SKM-1 (cell line): Measurements from ENCODE around the gene RTL9.
"Not testable (repeated sequence)": the region's sequence is repeated elsewhere in the genome, so short reads cannot be mapped to it uniquely, and the experiment has no call there.

Experiments used
- DNase-seq: peaks from one replicate; lab custom pipeline; 2025; ENCODE audit not compliant: unreplicated experiment; lab: John Stamatoyannopoulos, UW

RTL9 gene

GRCh38 chrX:110404376-110404775 is 45.7 kb downstream of the RTL9 start:
- no peak for DNase-seq

DNA sequence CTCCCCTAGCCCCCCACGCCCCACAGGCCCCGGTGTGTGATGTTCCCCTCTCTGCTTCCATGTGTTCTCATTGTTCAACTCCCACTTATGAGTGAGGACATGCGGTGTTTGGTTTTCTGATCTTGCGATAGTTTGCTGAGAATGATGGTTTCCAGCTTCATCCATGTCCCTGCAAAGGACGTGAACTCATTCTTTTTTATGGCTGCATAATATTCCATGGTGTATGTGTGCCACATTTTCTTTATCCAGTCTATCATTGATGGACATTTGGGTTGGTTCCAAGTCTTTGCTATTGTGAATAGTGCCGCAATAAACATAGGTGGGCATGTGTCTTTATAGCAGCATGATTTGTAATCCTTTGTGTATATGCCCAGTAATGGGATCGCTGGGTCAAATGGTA is 47.6 kb downstream of the RTL9 start:
- not testable (repeated sequence) for DNase-seq

DNA sequence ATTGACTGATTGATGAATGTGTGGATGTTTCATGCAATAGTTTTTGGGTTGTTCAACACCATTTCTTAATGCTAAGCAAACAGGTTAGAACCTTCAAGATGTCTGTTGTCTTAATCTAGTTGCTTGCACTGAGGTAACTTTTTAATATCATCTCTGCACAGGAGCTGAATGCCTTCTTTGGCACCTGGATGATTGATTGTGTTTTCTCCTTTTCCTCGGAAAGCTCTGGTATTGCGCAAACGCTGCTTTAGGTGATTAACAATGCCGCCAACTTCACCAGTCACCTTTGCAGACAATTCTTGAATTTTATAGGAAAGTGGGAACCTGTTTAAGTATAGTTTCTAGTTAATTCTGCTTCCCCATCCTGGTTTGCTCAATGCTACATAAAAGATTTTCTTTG is 48.2 kb downstream of the RTL9 start:
- no peak for DNase-seq

DNA sequence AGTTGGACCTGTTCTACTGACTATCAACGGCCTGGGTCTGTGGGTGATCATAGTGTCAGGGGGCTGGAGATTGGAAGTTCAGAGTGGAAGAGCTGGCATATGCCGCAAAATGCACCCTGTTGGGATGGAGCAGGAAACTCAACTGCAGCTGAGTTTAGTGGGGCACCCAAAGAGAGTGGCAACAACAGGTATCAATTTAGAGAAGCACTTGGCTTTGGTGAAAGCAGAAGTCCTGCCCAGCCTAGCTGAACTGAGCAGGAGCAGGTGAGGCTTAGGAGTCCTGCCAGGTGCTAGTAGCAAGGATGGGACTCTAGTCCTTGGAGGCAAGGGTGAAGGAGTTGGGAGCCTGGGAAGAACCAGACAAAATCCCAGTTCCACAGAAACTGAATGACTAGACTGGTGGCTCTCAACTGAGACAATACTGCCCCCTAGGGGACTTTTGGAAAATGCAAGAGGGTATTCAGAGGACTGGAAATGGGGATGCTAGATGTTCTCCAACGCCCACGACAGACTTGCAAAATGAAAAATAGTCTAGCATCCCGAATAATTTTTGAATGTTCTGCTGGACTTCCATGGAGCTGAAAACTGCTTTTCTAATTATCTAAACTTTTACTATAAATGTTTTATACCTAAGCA is 49.4 kb downstream of the RTL9 start:
- peak; percentile 5 for DNase-seq
